PC-3 (cell line): ENCODE data around the gene CARF. TPM values are rescaled to one million over a fixed set of nuclear protein-coding genes. Genes with fewer than 3 reads are reported as not detected.
"Not testable (repeated sequence)": the region's sequence is repeated elsewhere in the genome, so short reads cannot be mapped to it uniquely, and the experiment has no call there.

Experiments
- ATAC-seq: fragments of 200-7000 bp; cut with Tn5 transposase; 2 replicates; pipeline ENCODE4 v1.9.1; 2020; ENCODE audit warnings: mild to moderate bottlenecking, moderate library complexity
- BruUV-seq: library from RNA; stranded (reverse); fragments of 400-500 nt; replicated peaks from 2 replicates; lab custom pipeline; 2021; lab: Mats Ljungman, UMichigan
- CTCF ChIA-PET: fragments of 300-600 bp; sonication (Branson Sonifier 250); formaldehyde crosslinking; loops from one replicate; lab custom pipeline; 2022; ENCODE audit warnings: antibody characterized with exemption; lab: Charles Lee
- POLR2A ChIA-PET: fragments of 300-600 bp; sonication (Branson Sonifier 250); formaldehyde crosslinking; loops from one replicate; lab custom pipeline; 2022; ENCODE audit warnings: antibody characterized with exemption; ENCODE audit not compliant: unreplicated experiment; lab: Charles Lee
- DNase-seq: peaks from one replicate; pipeline ENCODE4 v3.0.0-alpha.2; 2015
- H2AFZ ChIP-seq: fragments of 300-600 bp; sonication (generic); 2 replicates; pipeline ENCODE4 v1.6.0; 2016; ENCODE audit warnings: antibody characterized with exemption, low read length
- H3F3A ChIP-seq: fragments of 300-600 bp; sonication (generic); one replicate; pipeline ENCODE4 v1.6.0; 2017; ENCODE audit warnings: antibody characterized with exemption, low read length, control low read depth, mild to moderate bottlenecking; ENCODE audit not compliant: unreplicated experiment
- H3K27ac ChIP-seq: fragments of 300-600 bp; sonication (generic); 2 replicates; pipeline ENCODE4 v1.5.1; 2016; ENCODE audit warnings: mild to moderate bottlenecking, low read length
- H3K27me3 ChIP-seq: fragments of 300-600 bp; sonication (generic); 2 replicates; pipeline ENCODE4 v1.6.1; 2016; ENCODE audit warnings: low read length, mixed read lengths
- H3K36me3 ChIP-seq: fragments of 300-600 bp; sonication (generic); 2 replicates; pipeline ENCODE4 v1.6.1; 2016; ENCODE audit warnings: low read depth, mixed run types, low read length, mixed read lengths
- H3K4me1 ChIP-seq: fragments of 300-600 bp; sonication (generic); 2 replicates; pipeline ENCODE4 v1.5.1; 2016; ENCODE audit warnings: low read length; ENCODE audit not compliant: insufficient read depth
- H3K4me2 ChIP-seq: fragments of 300-600 bp; sonication (generic); 2 replicates; pipeline ENCODE4 v1.6.0; 2016; ENCODE audit warnings: low read length
- H3K4me3 ChIP-seq: fragments of 300-600 bp; sonication (generic); 2 replicates; pipeline ENCODE4 v1.5.1; 2016; ENCODE audit warnings: mild to moderate bottlenecking, low read length, mixed read lengths
- H3K79me2 ChIP-seq: fragments of 300-600 bp; sonication (generic); 2 replicates; pipeline ENCODE4 v1.6.1; 2017; ENCODE audit warnings: low read length, mixed read lengths
- H3K9ac ChIP-seq: fragments of 300-600 bp; sonication (generic); 2 replicates; pipeline ENCODE4 v1.6.0; 2016; ENCODE audit warnings: mild to moderate bottlenecking, low read length
- H3K9me2 ChIP-seq: fragments of 300-600 bp; sonication (generic); replicated peaks from 2 replicates; pipeline ENCODE4 v1.6.1; 2016; ENCODE audit warnings: mixed run types, low read length, mixed read lengths
- H3K9me3 ChIP-seq: fragments of 300-600 bp; sonication (generic); 2 replicates; pipeline ENCODE4 v1.6.1; 2016; ENCODE audit warnings: low read length, mixed read lengths
- H4K20me1 ChIP-seq: fragments of 300-600 bp; sonication (generic); 2 replicates; pipeline ENCODE4 v1.6.1; 2016; ENCODE audit warnings: low read length, mixed read lengths
- CTCF ChIP-seq: fragments of 300-600 bp; sonication (generic); conservative IDR thresholded peaks from 2 replicates; pipeline ENCODE4 v1.5.1; 2017; ENCODE audit warnings: antibody characterized with exemption, low read depth, mild to moderate bottlenecking, low read length
- EZH2 ChIP-seq: fragments of 300-600 bp; sonication (generic); IDR thresholded peaks from one replicate; pipeline ENCODE4 v1.6.1; 2017; ENCODE audit warnings: antibody characterized with exemption, mild to moderate bottlenecking, low read length; ENCODE audit not compliant: unreplicated experiment
- EZH2phosphoT487 ChIP-seq: fragments of 300-600 bp; sonication (generic); IDR thresholded peaks from 2 replicates; pipeline ENCODE4 v1.6.1; 2018; ENCODE audit warnings: mild to moderate bottlenecking, antibody characterized with exemption, low read length, borderline replicate concordance
- intact Hi-C: fragments of 100-400 bp; cut with micrococcal nuclease; formaldehyde crosslinking; loops from 2 replicates; pipeline ENCODE4 v1.9.0; 2023
- total RNA-seq: library from RNA; depleted of rRNA; stranded (reverse); fragments of >200 nt; gene quantifications from 2 replicates; pipeline ENCODE4 v1.2.3, GENCODE V29; 2014

Gene CARF
- total RNA-seq, 1 experiment from 2014 or later = 4.4 TPM

- CTCF ChIA-PET = interaction anchor here (0.5 kb wide), 2 partner anchors 116 to 484 kb away, joined by 7 to 8 read pairs; no protein-coding TSS in a partner anchor
- peaks cover 51% of the 10 kb centered on the region for H3K79me2 ChIP-seq
- no peaks in the 10 kb centered on the region for H3K27me3 ChIP-seq
- intact Hi-C loops = no loop called here
- H3K27ac ChIP-seq = no peak overlapping the region
- no TSS peak for BruUV-seq
- peak overlapping the region; percentile 92 for H3K4me2 ChIP-seq
- TF ChIP-seq CTCF = no peak
- no peaks in the 10 kb centered on the region for H4K20me1 ChIP-seq
- DNase-seq (no peak), ATAC-seq (no peak)
- H3K9me3 ChIP-seq = no peaks in the 10 kb centered on the region
- POLR2A ChIA-PET = interaction anchor here (0.6 kb wide), 1 partner anchor 329 kb away, joined by 3 read pairs; no protein-coding TSS in a partner anchor
- peak overlapping the region; percentile 89 for H3K4me3 ChIP-seq
- H3F3A ChIP-seq = no peaks in the 10 kb centered on the region
- peak overlapping the region; percentile 88 for H3K9ac ChIP-seq
- H2AFZ ChIP-seq = no peak overlapping the region
- H3K9me2 ChIP-seq = no peaks in the 10 kb centered on the region
- H3K36me3 ChIP-seq = peaks cover 8% of the 10 kb centered on the region
- peaks cover 12% of the 10 kb centered on the region; the same call in 1 of the 2 replicates for H3K4me1 ChIP-seq
Measured at GRCh38 chr2:202910698-202911097, 1.4 kb upstream of the CARF start.

GRCh38 chr2:202911203-202911511, 918 bp upstream of the CARF start:
- Histone ChIP-seq H3K4me3 (peak overlapping the region; percentile 89), H3K9me3 (no peaks in the 10 kb centered on the region), H3K9ac (peak overlapping the region; percentile 88), H3K9me2 (no peaks in the 10 kb centered on the region), H3F3A (no peaks in the 10 kb centered on the region), H3K4me2 (peak overlapping the region; percentile 92), H3K27me3 (no peaks in the 10 kb centered on the region), H2AFZ (peak overlapping the region; percentile 94), H3K36me3 (peaks cover 3% of the 10 kb centered on the region), H3K79me2 (peaks cover 47% of the 10 kb centered on the region), H3K27ac (peak overlapping the region; percentile 75), H3K4me1 (peaks cover 12% of the 10 kb centered on the region; the same call in 1 of the 2 replicates), H4K20me1 (no peaks in the 10 kb centered on the region)
- no TSS peak for BruUV-seq
- no peak; the same call in 1 of the 2 replicates for ATAC-seq
- no peak for TF ChIP-seq EZH2phosphoT487
- TF ChIP-seq CTCF = no peak
- no peak for TF ChIP-seq EZH2
- intact Hi-C loops = no loop called here
- ChIA-PET POLR2A (interaction anchor here (0.6 kb wide), 2 partner anchors 275 to 328 kb away, joined by 3 read pairs; no protein-coding TSS in a partner anchor), CTCF (no interaction called here)
- DNase-seq = no peak

- Histone ChIP-seq H2AFZ (peak overlapping the region; percentile 94), H3K27ac (peak overlapping the region; percentile 75), H3K9ac (peak overlapping the region; percentile 88), H3K4me3 (peak overlapping the region; percentile 89), H3K79me2 (peaks cover 39% of the 10 kb centered on the region), H3K4me1 (peaks cover 12% of the 10 kb centered on the region; the same call in 1 of the 2 replicates), H3K4me2 (peak overlapping the region; percentile 92)
- H3K9me2 ChIP-seq, H3K36me3 ChIP-seq, H3F3A ChIP-seq, H4K20me1 ChIP-seq, POLR2A ChIA-PET, H3K27me3 ChIP-seq, H3K9me3 ChIP-seq, CTCF ChIA-PET: not testable (repeated sequence)
- TSS peak; percentile 68 for BruUV-seq
- DNase-seq (peak; percentile 11), ATAC-seq (peak; percentile 67)
- intact Hi-C loops = loop anchor here (1.0 kb wide), 1 partner anchor 102 kb away; the partner anchor contains the start of gene NBEAL1
Measured at GRCh38 chr2:202912342-202913201, 497 bp downstream of the CARF start.
